GM21528 (cell line): Measurements from ENCODE around the gene PPP2R2C.

Source experiments
- ATAC-seq: cut with Tn5 transposase; IDR thresholded peaks from one replicate; pipeline ENCODE4 v1.9.1; 2021; ENCODE audit warnings: mild to moderate bottlenecking, moderate library complexity; ENCODE audit not compliant: unreplicated experiment, low FRiP score

PPP2R2C gene

GRCh38 chr4:6472387-6473263 is at the start of gene PPP2R2C:
Gene PPP2R2C, minus strand, starts transcription at chr4:6472614. Its CDS starts 385 bp downstream, at chr4:6472229.
- ATAC-seq: no peak

- no peak for ATAC-seq
These were observed 48.6 kb upstream of the PPP2R2C start for GRCh38 chr4:6520978-6521377.

GRCh38 chr4:6520051-6520636 is 47.7 kb upstream of the PPP2R2C start:
- no peak for ATAC-seq

GRCh38 chr4:6517171-6517570 is 44.8 kb upstream of the PPP2R2C start:
- no peak for ATAC-seq

GRCh38 chr4:6516762-6517161 is 44.3 kb upstream of the PPP2R2C start:
- no peak for ATAC-seq

- ATAC-seq: no peak
These were observed 43.9 kb upstream of the PPP2R2C start for GRCh38 chr4:6516281-6516680.

- no peak for ATAC-seq
These were observed 41.3 kb upstream of the PPP2R2C start for GRCh38 chr4:6513678-6514077.

GRCh38 chr4:6509587-6509986 is 37.2 kb upstream of the PPP2R2C start:
- no peak for ATAC-seq

GRCh38 chr4:6507345-6507744 is 34.9 kb upstream of the PPP2R2C start:
- no peak for ATAC-seq

GRCh38 chr4:6506616-6507140 is 34.3 kb upstream of the PPP2R2C start:
- no peak for ATAC-seq

- ATAC-seq: no peak
These were observed 32.6 kb upstream of the PPP2R2C start for GRCh38 chr4:6504900-6505496.

- no peak for ATAC-seq
These were observed 30.5 kb upstream of the PPP2R2C start for GRCh38 chr4:6502747-6503465.

GRCh38 chr4:6502147-6502546 is 29.7 kb upstream of the PPP2R2C start:
- ATAC-seq: no peak

GRCh38 chr4:6501171-6501570 is 28.8 kb upstream of the PPP2R2C start:
- ATAC-seq: no peak

GRCh38 chr4:6500481-6501140 is 28.2 kb upstream of the PPP2R2C start:
- no peak for ATAC-seq

- ATAC-seq: no peak
These were observed 26.8 kb upstream of the PPP2R2C start for GRCh38 chr4:6499238-6499600.

- ATAC-seq: no peak
These were observed 26.3 kb upstream of the PPP2R2C start for GRCh38 chr4:6498511-6499237.

GRCh38 chr4:6497796-6498195 is 25.4 kb upstream of the PPP2R2C start:
- ATAC-seq: no peak

- ATAC-seq: no peak
These were observed 23.3 kb upstream of the PPP2R2C start for GRCh38 chr4:6495736-6496135.

- ATAC-seq: no peak
These were observed 22.8 kb upstream of the PPP2R2C start for GRCh38 chr4:6495296-6495590.
